ENCODE data around the gene TAOK2. TPM values are rescaled to one million over a fixed set of nuclear protein-coding genes. Genes with fewer than 3 reads are reported as not detected.

TAOK2 gene
- total and polyA plus RNA-seq, 4 donors = 7.6 to 57.7 (median 30.8) TPM

DNA sequence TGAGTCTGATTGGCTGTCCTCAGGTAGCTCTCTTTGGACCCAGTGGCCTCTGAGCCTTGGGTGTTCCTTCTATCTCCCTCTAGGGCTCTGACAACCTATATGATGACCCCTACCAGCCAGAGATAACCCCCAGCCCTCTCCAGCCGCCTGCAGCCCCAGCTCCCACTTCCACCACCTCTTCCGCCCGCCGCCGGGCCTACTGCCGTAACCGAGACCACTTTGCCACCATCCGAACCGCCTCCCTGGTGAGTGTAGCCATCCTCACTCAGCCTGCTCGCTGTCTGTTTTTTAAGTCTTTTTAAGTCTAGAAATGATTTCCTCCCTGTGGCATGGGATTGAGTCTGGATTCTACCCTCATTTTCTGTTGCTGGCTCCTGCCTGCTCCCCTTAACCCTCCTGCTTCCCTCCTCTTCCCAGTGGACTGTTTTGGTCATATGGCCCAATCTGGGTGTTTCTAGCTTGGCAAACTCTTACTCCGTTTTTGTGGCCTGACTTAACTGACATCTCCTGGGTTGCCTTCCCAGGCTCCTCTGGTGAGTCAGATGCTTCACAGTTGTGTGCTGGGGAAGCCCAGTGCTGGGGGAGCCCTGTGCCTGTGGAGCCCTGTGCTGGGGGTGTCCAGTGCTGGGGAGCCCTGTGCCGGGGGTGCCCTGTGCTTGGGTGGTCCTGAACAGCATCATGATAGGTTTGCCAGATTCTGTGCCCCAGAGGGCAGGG is 9.9 kb downstream of the TAOK2 start:
- intact Hi-C loops (cut with DNase I) = no loop called here
- Histone ChIP-seq H3K27me3 (ENCODE audit: control insufficient read depth in 1 of 2, insufficient read depth in 2 of 2, low read length in 1 of 2) (no peaks in the 10 kb centered on the region), H3K4me1 (ENCODE audit: control insufficient read depth in 1 of 2, insufficient read depth in 2 of 2, low read length in 2 of 2) (no peaks in the 10 kb centered on the region), H3K9me3 (ENCODE audit: control insufficient read depth, low read length) (no peaks in the 10 kb centered on the region), H3K27ac (ENCODE audit: low read depth in 1 of 2, low read length in 2 of 2) (no peak overlapping the region), H3K36me3 (ENCODE audit: control insufficient read depth in 1 of 2, insufficient read depth in 2 of 2, low read length in 1 of 2) (peaks cover 9 to 10% of the 10 kb centered on the region in 2 donors), H3K4me3 (ENCODE audit: low read length in 2 of 2) (no peak overlapping the region)
- ATAC-seq (ENCODE audit: low FRiP score) (no peak), DNase-seq (peak; percentile 38 to 61)
- 85 to 86% methylated on average over 12 of the region's 12 CpGs for WGBS, 2 donors

DNA sequence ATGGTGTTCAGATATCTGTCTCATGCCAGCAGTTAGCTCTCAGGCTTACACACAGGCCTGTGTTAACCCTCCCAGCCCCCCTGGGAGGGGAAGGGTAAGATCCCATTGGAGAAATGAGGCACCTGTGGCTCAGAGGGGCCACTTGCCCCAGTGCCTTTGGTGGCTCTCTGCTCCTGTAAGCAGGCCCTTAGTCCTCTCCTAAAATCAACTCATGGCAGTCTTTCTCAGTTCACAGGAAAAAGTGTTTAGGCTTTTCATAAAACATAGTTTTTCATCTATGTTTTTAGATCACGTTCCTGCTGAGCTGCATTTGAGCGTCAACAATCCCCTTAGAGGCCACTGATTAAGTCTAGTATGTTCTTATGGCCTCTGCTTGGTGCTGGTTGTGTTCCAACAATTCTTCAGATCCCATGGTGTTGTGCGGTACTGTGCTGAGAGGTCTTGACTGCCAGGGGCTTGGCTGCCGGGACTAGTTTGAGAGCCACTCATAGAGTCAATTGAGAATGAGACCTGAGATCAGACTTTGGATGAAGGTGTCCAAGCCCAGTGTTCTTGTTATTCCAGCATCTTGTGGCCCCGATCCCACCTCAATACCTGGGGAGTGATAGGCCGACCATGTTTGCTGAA is 10.6 kb downstream of the TAOK2 start:
- H3K4me3 ChIP-seq (ENCODE audit: low read length in 2 of 2) = no peak overlapping the region
- ATAC-seq (ENCODE audit: low FRiP score) = no peak
- H3K9me3 ChIP-seq (ENCODE audit: control insufficient read depth, low read length) = no peaks in the 10 kb centered on the region
- DNase-seq = peak in 1 of 2 donors; percentile 49
- intact Hi-C loops (cut with DNase I) = no loop called here
- no peaks in the 10 kb centered on the region for H3K4me1 ChIP-seq (ENCODE audit: control insufficient read depth in 1 of 2, insufficient read depth in 2 of 2, low read length in 2 of 2)
- H3K36me3 ChIP-seq (ENCODE audit: control insufficient read depth in 1 of 2, insufficient read depth in 2 of 2, low read length in 1 of 2) = peaks cover 9 to 10% of the 10 kb centered on the region in 2 donors
- no peaks in the 10 kb centered on the region for H3K27me3 ChIP-seq (ENCODE audit: control insufficient read depth in 1 of 2, insufficient read depth in 2 of 2, low read length in 1 of 2)
- H3K27ac ChIP-seq (ENCODE audit: low read depth in 1 of 2, low read length in 2 of 2) = no peak overlapping the region
- WGBS, 2 donors = 81 to 83% methylated on average over 6 of the region's 6 CpGs

DNA sequence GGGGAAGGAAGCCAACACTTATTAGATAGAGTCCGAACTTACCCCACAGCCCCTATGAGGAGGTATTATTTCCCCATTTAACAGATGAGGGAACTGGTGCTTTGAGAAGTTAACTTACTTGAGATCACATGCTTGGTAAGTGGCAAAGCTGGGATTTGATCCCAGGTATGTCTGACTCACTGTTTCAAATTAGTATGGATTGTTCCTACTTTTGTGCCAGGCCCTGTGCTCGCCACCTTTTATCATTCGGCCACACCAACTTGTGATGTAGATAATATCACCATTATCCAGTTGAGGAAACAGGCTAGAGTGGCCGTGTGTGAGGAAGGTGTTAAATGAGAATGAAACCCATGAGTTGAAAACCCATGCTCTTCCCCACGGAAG is 11.1 kb downstream of the TAOK2 start:
- 85 to 88% methylated on average over 5 of the region's 5 CpGs for WGBS, 2 donors

DNA sequence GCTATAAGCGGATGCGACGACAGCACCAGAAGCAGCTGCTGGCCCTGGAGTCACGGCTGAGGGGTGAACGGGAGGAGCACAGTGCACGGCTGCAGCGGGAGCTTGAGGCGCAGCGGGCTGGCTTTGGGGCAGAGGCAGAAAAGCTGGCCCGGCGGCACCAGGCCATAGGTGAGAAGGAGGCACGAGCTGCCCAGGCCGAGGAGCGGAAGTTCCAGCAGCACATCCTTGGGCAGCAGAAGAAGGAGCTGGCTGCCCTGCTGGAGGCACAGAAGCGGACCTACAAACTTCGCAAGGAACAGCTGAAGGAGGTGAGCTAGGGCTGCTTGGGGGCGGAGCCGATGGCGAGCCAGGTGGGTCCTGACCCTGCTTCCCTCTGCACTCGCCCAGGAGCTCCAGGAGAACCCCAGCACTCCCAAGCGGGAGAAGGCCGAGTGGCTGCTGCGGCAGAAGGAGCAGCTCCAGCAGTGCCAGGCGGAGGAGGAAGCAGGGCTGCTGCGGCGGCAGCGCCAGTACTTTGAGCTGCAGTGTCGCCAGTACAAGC is 11.7 kb downstream of the TAOK2 start:
- no peak for ATAC-seq (ENCODE audit: low FRiP score)
- no peak overlapping the region for H3K4me3 ChIP-seq (ENCODE audit: low read length in 2 of 2)
- WGBS, 2 donors = 92 to 93% methylated on average over 26 to 28 of the region's 28 CpGs
- H3K27me3 ChIP-seq (ENCODE audit: control insufficient read depth in 1 of 2, insufficient read depth in 2 of 2, low read length in 1 of 2) = no peaks in the 10 kb centered on the region
- no peaks in the 10 kb centered on the region for H3K9me3 ChIP-seq (ENCODE audit: control insufficient read depth, low read length)
- no peak overlapping the region for H3K27ac ChIP-seq (ENCODE audit: low read depth in 1 of 2, low read length in 2 of 2)
- H3K36me3 ChIP-seq (ENCODE audit: control insufficient read depth in 1 of 2, insufficient read depth in 2 of 2, low read length in 1 of 2) = peaks cover 8 to 9% of the 10 kb centered on the region in 2 donors
- intact Hi-C loops (cut with DNase I) = no loop called here
- peak; percentile 41 to 69 for DNase-seq
- no peaks in the 10 kb centered on the region for H3K4me1 ChIP-seq (ENCODE audit: control insufficient read depth in 1 of 2, insufficient read depth in 2 of 2, low read length in 2 of 2)

More for the DNA sequence above, 11.1 kb downstream of the TAOK2 start:
- ATAC-seq (ENCODE audit: low FRiP score) = no peak
- H3K27ac ChIP-seq (ENCODE audit: low read depth in 1 of 2, low read length in 2 of 2) = no peak overlapping the region
- H3K4me1 ChIP-seq (ENCODE audit: control insufficient read depth in 1 of 2, insufficient read depth in 2 of 2, low read length in 2 of 2) = no peaks in the 10 kb centered on the region
- intact Hi-C loops (cut with DNase I) = no loop called here
- H3K27me3 ChIP-seq (ENCODE audit: control insufficient read depth in 1 of 2, insufficient read depth in 2 of 2, low read length in 1 of 2) = no peaks in the 10 kb centered on the region
- no peak for DNase-seq
- H3K4me3 ChIP-seq (ENCODE audit: low read length in 2 of 2) = no peak overlapping the region
- H3K36me3 ChIP-seq (ENCODE audit: control insufficient read depth in 1 of 2, insufficient read depth in 2 of 2, low read length in 1 of 2) = peaks cover 9 to 10% of the 10 kb centered on the region in 2 donors
- H3K9me3 ChIP-seq (ENCODE audit: control insufficient read depth, low read length) = no peaks in the 10 kb centered on the region

DNA sequence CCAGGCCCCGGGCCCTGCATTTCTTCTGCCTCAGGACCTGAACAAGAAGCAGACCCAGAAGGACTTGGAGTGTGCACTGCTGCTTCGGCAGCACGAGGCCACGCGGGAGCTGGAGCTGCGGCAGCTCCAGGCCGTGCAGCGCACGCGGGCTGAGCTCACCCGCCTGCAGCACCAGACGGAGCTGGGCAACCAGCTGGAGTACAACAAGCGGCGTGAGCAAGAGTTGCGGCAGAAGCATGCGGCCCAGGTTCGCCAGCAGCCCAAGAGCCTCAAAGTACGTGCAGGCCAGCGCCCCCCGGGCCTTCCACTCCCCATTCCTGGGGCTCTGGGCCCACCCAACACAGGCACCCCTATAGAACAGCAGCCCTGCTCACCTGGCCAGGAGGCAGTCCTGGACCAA is 12.6 kb downstream of the TAOK2 start:
- peak; percentile 23 to 71 for DNase-seq
- no peak overlapping the region for H3K4me3 ChIP-seq (ENCODE audit: low read length in 2 of 2)
- H3K9me3 ChIP-seq (ENCODE audit: control insufficient read depth, low read length) = no peaks in the 10 kb centered on the region
- 88 to 91% methylated on average over 20 of the region's 20 CpGs for WGBS, 2 donors
- peaks cover 8 to 9% of the 10 kb centered on the region in 2 donors for H3K36me3 ChIP-seq (ENCODE audit: control insufficient read depth in 1 of 2, insufficient read depth in 2 of 2, low read length in 1 of 2)
- no peak for ATAC-seq (ENCODE audit: low FRiP score)
- intact Hi-C loops (cut with DNase I) = no loop called here
- no peaks in the 10 kb centered on the region for H3K4me1 ChIP-seq (ENCODE audit: control insufficient read depth in 1 of 2, insufficient read depth in 2 of 2, low read length in 2 of 2)
- no peak overlapping the region for H3K27ac ChIP-seq (ENCODE audit: low read depth in 1 of 2, low read length in 2 of 2)
- no peaks in the 10 kb centered on the region for H3K27me3 ChIP-seq (ENCODE audit: control insufficient read depth in 1 of 2, insufficient read depth in 2 of 2, low read length in 1 of 2)

DNA sequence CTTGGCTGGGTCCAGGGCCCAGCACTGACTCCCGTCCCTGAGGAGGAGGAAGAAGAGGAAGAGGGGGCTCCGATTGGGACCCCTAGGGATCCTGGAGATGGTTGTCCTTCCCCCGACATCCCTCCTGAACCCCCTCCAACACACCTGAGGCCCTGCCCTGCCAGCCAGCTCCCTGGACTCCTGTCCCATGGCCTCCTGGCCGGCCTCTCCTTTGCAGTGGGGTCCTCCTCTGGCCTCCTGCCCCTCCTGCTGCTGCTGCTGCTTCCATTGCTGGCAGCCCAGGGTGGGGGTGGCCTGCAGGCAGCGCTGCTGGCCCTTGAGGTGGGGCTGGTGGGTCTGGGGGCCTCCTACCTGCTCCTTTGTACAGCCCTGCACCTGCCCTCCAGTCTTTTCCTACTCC is 13.3 kb downstream of the TAOK2 start:
- ATAC-seq (ENCODE audit: low FRiP score) = no peak
- no peaks in the 10 kb centered on the region for H3K27me3 ChIP-seq (ENCODE audit: control insufficient read depth in 1 of 2, insufficient read depth in 2 of 2, low read length in 1 of 2)
- WGBS, 2 donors = 86 to 88% methylated on average over 5 of the region's 5 CpGs

DNA sequence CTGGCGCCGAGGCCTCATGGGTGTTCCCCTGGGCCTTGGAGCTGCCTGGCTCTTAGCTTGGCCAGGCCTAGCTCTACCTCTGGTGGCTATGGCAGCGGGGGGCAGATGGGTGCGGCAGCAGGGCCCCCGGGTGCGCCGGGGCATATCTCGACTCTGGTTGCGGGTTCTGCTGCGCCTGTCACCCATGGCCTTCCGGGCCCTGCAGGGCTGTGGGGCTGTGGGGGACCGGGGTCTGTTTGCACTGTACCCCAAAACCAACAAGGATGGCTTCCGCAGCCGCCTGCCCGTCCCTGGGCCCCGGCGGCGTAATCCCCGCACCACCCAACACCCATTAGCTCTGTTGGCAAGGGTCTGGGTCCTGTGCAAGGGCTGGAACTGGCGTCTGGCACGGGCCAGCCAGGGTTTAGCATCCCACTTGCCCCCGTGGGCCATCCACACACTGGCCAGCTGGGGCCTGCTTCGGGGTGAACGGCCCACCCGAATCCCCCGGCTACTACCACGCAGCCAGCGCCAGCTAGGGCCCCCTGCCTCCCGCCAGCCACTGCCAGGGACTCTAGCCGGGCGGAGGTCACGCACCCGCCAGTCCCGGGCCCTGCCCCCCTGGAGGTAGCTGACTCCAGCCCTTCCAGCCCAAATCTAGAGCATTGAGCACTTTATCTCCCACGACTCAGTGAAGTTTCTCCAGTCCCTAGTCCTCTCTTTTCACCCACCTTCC is 13.9 kb downstream of the TAOK2 start:
- no peak overlapping the region for H3K27ac ChIP-seq (ENCODE audit: low read depth in 1 of 2, low read length in 2 of 2)
- DNase-seq (peak; percentile 36 to 72), ATAC-seq (ENCODE audit: low FRiP score) (no peak)
- intact Hi-C loops (cut with DNase I) = no loop called here
- H3K4me3 ChIP-seq (ENCODE audit: low read length in 2 of 2) = no peak overlapping the region
- 89 to 91% methylated on average over 34 to 35 of the region's 35 CpGs for WGBS, 2 donors
- peaks cover 5 to 8% of the 10 kb centered on the region in 2 donors for H3K36me3 ChIP-seq (ENCODE audit: control insufficient read depth in 1 of 2, insufficient read depth in 2 of 2, low read length in 1 of 2)
- H3K9me3 ChIP-seq (ENCODE audit: control insufficient read depth, low read length) = no peaks in the 10 kb centered on the region
- H3K4me1 ChIP-seq (ENCODE audit: control insufficient read depth in 1 of 2, insufficient read depth in 2 of 2, low read length in 2 of 2) = no peaks in the 10 kb centered on the region
- no peaks in the 10 kb centered on the region for H3K27me3 ChIP-seq (ENCODE audit: control insufficient read depth in 1 of 2, insufficient read depth in 2 of 2, low read length in 1 of 2)

More for the DNA sequence above, 13.3 kb downstream of the TAOK2 start:
- no peak overlapping the region for H3K4me3 ChIP-seq (ENCODE audit: low read length in 2 of 2)
- peak in 1 of 2 donors; percentile 59 for DNase-seq
- H3K36me3 ChIP-seq (ENCODE audit: control insufficient read depth in 1 of 2, insufficient read depth in 2 of 2, low read length in 1 of 2) = peaks cover 5 to 8% of the 10 kb centered on the region in 2 donors
- intact Hi-C loops (cut with DNase I) = no loop called here
- no peaks in the 10 kb centered on the region for H3K4me1 ChIP-seq (ENCODE audit: control insufficient read depth in 1 of 2, insufficient read depth in 2 of 2, low read length in 2 of 2)
- H3K27ac ChIP-seq (ENCODE audit: low read depth in 1 of 2, low read length in 2 of 2) = no peak overlapping the region
- no peaks in the 10 kb centered on the region for H3K9me3 ChIP-seq (ENCODE audit: control insufficient read depth, low read length)

DNA sequence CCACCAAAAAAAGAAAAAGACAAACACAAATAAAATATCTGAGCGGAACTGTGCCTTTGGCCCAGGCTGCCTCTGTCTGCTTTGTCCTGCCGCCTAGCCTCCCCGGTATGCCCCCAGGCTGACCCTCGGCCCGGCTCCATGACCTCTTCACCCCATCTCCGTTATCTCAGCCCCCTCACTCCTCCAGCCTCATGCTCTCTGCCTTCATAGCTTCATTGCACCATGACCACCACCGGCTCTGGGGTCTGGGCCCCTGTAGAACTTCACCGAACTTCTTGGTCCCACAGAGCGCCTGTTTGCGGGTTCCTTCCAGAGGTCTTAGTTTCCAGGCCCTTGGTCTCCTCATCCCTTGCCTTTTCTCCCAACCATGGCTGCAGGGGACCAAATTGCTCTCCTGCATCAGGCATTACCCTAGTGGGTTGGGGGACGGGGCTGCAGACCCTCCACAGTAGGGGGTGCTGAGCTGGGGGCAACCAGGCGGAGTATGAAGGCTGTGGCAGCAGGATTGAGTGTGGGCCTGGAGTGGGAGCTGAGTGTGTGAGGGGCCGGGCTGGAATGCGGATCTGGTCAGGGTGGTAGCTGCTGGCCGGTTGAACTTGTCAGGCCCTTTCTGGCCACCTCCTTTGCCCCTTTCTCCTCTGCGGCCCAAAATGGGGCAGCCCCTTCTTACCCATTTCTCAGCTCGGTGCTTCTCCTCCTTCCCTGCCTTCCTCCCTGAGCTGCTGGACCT is 14.8 kb downstream of the TAOK2 start:
- peak; percentile 30 to 70 for DNase-seq
- H3K9me3 ChIP-seq (ENCODE audit: control insufficient read depth, low read length) = no peaks in the 10 kb centered on the region
- intact Hi-C loops (cut with DNase I) = no loop called here
- no peaks in the 10 kb centered on the region for H3K4me1 ChIP-seq (ENCODE audit: control insufficient read depth in 1 of 2, insufficient read depth in 2 of 2, low read length in 2 of 2)
- no peak overlapping the region for H3K27ac ChIP-seq (ENCODE audit: low read depth in 1 of 2, low read length in 2 of 2)
- no peak for ATAC-seq (ENCODE audit: low FRiP score)
- H3K4me3 ChIP-seq (ENCODE audit: low read length in 2 of 2) = no peak overlapping the region
- WGBS, 2 donors = 75 to 77% methylated on average over 16 to 17 of the region's 17 CpGs
- H3K36me3 ChIP-seq (ENCODE audit: control insufficient read depth in 1 of 2, insufficient read depth in 2 of 2, low read length in 1 of 2) = peaks cover 1 to 5% of the 10 kb centered on the region in 2 donors
- H3K27me3 ChIP-seq (ENCODE audit: control insufficient read depth in 1 of 2, insufficient read depth in 2 of 2, low read length in 1 of 2) = no peaks in the 10 kb centered on the region
